HG02981 (cell line): ENCODE results near the gene RUSC1.
A peak's percentile ranks its signal among the peaks of the same experiment; 100 is the strongest.
"Not testable (repeated sequence)": the region's sequence is repeated elsewhere in the genome, so short reads cannot be mapped to it uniquely, and the experiment has no call there.

Source experiments
- ATAC-seq: cut with Tn5 transposase; IDR thresholded peaks from one replicate; pipeline ENCODE4 v1.9.1; 2021; ENCODE audit warnings: mild to moderate bottlenecking, moderate library complexity; ENCODE audit not compliant: unreplicated experiment

RUSC1 gene, protein sequence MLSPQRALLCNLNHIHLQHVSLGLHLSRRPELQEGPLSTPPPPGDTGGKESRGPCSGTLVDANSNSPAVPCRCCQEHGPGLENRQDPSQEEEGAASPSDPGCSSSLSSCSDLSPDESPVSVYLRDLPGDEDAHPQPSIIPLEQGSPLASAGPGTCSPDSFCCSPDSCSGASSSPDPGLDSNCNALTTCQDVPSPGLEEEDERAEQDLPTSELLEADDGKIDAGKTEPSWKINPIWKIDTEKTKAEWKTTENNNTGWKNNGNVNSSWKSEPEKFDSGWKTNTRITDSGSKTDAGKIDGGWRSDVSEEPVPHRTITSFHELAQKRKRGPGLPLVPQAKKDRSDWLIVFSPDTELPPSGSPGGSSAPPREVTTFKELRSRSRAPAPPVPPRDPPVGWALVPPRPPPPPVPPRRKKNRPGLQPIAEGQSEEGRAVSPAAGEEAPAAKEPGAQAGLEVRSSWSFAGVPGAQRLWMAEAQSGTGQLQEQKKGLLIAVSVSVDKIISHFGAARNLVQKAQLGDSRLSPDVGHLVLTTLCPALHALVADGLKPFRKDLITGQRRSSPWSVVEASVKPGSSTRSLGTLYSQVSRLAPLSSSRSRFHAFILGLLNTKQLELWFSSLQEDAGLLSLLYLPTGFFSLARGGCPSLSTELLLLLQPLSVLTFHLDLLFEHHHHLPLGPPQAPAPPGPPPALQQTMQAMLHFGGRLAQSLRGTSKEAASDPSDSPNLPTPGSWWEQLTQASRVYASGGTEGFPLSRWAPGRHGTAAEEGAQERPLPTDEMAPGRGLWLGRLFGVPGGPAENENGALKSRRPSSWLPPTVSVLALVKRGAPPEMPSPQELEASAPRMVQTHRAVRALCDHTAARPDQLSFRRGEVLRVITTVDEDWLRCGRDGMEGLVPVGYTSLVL

DNA sequence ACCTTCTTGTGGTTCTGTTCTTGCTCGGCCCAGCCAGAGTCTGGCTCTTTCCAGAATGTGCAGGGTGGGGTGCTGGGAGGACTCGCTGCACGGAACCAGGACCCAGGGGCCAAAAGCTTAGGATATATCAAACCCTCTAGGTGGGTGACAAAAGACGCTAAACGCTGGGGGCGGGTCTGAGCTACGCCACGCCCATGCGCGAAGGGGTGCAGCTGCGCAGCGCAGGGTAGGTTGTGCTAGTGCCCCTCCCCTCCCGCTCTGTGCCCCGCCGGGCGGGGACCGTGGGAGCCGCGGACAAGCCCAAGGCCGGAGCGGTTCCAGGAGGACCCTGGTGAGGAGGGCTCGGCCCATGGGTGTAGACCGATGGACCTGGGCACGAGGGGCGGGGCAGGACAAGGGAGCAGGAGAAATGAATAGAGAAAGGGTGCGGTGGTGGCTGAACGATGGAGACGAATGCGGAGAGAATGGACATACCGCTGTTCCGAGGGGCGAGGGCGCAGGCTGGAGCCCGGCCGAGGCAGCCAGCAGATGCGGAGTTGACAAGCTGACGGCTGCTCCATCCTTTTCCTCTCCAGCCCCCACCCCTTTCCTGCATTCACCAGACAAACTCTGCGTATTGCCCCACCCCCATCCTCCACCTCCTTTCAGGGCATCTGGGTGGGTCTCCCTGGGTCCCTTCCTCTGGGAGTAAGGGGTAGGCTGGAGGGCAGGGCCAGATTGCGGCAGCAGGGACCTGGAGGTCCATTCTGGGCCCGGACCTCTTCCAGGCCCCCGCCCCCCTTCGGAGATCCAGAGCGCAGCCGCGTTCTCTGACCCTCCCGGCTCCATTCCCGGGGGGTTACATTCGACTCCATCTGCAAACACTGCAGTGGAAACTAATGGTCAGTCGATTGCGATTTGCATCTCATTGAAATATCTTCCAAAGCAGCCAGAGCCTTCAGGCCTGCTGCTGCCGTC is at the start of gene RUSC1:
Gene RUSC1 (plus strand): TSS at position 234 of the 957 bp plus-strand sequence. CDS start 880 bp downstream, outside the sequence.
- ATAC-seq: peak; percentile 22

DNA sequence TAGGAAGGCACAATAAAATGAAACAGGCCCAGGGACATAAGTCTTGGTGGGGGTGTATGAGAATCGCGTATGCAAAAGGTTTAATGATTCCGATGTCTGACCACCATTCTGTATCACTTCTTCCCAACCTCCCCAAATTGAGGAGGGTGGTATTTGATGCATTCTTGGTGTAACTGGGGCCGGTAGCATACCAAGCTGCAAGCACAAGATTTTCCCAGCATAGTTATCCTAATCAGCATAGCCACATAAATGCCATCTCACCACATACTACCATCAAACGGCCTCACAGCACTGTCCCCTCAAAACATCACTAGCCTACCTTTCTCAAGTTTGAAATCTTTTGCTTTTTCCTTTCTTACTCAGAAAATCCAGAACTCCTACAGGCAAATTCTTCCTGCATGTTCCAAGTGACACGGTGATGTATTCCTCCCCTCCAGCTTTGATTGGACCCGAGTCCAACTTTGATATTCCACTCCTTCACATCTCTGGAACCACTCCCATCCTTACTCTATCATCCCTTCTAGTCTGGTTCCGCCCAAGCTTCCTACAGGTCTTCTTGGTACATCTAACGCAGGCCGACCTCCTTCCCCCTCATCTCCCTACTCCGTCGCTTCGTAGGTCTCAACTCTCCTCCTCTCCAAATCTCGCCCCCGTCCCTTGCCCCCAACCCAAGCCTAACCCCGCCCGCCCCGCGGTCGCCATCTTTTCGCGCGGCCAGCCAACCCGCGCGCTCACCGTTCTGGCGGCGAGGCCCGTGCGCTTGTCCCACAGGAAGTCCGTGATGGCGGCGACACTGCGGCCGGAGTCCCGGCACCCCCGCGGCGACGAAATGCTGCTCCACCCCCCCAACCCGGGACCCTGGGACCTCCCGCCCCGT is 48.0 kb upstream of the RUSC1 start:
- peak; percentile 26 for ATAC-seq

DNA sequence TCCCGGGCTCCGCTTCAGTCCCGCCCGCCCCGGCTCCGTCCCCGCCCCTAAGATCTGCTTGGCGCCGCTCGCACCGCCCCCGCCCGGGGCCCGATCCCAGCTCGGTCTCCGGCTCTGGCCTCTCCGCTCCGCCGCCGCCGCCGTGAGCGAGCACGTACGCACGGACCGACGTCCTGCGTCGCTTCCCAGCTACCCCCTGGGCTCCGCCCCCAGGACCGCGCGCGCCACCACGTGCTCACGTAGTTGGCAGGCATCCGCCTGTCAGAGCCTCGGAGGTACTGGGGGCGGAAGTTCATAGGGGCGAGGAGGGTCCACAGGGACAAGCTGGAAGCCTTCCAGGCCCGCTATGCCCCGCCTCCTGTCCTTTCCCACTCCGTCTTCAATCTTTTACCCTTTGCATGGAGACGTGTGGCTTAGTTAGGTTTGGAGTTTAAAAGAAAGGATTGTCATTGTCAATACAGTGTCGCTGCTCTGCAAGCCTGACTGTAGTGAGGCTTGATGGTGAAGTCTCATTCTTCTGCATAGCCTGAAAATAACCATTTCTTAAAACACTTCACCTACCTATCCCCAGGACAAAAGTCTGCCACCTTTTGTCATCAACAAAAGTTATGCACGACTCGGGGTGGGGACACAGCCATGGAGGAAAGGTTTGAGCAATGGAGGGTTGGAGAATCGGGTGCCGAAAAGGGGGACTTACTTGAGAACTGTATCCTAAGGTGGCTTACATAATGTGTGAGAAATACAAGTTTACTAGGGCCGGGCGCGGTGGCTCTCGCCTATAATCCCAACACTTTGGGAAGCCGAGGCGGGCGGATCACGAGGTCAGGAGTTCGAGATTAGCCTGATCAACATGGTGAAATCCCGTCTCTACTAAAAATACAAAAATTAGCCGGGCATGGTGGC is 47.1 kb upstream of the RUSC1 start, which contains the start of gene CLK2:
Gene CLK2 (minus strand): TSS at position 162 of the 903 bp plus-strand sequence. CDS start 2,527 bp downstream, outside the sequence.
- peak; percentile 74 for ATAC-seq

DNA sequence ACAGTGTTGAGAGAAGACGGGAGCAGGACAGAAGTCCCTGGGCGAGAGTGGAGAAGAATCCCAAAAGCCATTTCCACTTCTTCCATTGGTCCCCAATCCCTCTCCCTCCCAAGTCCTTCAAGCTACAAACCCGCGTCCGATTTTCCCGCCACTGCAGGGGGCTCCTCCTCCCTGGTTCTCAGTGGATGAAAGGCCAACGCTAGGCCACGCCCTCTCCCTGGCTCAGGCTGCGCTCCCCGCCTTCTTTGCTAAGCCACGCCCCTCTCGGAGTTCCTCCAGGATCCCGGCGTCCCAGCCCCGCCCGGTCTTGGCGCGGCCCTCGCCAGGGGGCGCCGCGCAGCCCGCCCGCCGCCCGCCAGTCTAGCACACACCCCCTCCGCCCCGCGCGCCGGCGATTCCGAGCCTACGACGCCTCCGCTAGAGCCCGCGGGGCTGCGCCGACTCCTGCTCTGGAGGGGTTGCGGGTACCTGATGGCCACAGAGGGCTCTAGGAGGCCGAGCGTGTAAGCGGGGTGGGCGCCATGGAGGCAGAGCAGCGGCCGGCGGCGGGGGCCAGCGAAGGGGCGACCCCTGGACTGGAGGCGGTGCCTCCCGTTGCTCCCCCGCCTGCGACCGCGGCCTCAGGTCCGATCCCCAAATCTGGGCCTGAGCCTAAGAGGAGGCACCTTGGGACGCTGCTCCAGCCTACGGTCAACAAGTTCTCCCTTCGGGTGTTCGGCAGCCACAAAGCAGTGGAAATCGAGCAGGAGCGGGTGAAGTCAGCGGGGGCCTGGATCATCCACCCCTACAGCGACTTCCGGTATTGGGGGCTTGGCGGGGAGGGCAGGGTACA is 43.4 kb upstream of the RUSC1 start, which contains the start of gene HCN3:
Gene HCN3 (plus strand): TSS at position 394 of the 832 bp plus-strand sequence. CDS start 128 bp downstream, at position 522.
- peak; percentile 58 for ATAC-seq

DNA sequence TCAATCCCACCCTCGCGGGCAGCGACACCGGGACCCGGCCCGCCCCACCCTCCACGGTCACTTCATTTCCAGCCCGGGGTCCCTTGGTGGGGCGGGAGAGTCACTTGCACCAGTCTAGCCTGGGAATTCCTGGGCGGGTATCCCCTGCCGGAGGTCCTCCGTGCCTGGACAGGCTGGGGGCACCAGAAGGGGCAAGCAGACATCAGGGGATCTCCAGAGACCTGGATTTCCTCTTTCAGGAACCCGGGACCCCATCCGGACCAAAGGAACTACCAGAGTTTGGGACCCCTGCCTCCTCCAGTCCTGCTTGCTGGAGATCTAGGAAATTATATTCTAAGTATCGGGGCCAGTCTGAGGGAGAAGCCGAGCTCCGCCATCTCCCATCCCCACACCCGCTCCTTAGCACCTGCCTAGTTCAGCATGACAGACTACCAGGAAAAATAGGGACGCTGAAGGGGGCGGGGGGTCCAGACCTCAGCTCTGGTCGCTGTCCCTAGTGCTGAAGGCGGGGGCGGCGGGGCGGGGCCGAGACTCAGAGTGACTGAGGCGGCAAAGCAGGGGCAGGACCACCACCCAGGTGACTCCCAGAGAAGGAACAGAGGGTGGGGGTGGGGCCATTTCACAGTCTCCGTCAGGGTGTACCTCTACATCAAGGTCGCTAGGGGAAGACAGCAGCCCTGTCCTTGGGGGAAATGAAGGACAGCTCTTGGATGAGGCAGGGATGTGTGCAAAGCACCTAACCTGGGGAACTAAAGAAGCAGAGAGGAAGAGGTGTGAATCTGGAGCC is 42.6 kb upstream of the RUSC1 start:
- no peak for ATAC-seq

DNA sequence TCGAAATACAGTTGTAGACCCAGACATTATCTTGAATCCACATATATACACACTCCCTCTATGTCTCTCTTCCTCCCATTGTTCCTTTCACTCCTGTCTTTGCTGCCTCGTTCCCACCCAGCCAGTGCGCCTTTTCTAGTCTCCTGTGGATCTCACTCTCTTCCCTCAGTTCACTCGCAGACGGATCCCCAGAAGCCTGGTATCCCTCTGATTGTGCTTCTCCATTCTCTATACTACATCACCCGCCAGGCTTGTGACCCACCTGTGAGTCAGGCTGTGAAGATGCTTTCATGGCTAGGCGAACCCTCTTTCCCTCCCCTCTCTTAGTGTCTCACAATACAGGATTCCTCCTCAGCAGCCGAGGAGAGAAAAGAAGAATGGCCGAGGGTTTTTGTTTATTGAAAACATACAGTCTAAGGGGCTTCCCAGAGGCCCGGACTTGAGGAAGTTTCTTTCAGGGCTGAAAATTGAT is 42.0 kb upstream of the RUSC1 start:
- ATAC-seq: no peak

DNA sequence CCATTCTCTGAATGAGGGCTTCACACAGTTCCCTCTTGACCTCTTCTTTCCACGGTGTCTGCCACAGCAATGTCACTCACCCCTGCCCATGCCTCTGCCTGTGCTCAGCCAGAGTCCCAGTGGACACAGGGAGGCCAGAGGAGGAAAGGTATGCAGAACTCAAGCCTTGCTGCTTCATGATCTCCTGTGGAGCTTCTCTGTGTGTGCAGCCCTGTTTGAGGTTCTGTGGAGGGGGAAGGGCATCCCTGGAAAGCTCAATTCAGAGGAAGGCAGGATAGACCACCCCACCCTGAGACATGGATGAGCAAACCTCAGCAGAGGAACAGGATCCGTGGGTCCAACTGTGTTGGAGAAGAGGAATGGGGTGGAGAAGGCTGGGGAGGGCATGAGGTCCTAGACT is 41.4 kb upstream of the RUSC1 start:
- no peak for ATAC-seq

DNA sequence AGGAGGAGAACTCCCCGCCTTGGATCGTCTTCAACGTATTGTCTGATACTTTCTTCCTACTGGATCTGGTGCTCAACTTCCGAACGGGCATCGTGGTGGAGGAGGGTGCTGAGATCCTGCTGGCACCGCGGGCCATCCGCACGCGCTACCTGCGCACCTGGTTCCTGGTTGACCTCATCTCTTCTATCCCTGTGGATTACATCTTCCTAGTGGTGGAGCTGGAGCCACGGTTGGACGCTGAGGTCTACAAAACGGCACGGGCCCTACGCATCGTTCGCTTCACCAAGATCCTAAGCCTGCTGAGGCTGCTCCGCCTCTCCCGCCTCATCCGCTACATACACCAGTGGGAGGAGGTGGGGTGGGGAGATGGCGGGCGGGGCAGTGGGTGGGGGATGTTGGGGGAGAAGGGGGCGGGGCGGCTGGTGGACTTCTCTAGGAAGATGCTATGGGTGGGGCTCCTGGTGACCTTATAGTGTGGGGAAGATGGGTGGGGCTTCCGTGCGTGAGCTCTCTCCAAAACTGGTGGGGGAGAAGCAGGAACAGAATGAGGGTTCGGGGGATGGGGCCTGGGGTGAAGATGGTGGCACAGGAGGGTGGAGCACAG is 38.1 kb upstream of the RUSC1 start:
- no peak for ATAC-seq

DNA sequence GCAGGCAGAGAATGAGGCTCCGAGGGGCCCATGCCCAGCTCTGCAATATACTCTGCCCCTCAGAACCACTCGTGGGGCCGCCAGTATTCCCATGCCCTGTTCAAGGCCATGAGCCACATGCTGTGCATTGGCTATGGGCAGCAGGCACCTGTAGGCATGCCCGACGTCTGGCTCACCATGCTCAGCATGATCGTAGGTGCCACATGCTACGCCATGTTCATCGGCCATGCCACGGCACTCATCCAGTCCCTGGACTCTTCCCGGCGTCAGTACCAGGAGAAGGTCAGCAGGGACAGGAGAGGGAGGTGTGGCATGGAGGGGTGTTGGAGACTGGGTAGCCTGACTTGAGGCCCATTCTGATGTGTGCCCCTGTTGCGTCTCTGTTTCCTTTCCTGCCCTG is 36.2 kb upstream of the RUSC1 start:
- ATAC-seq: no peak

DNA sequence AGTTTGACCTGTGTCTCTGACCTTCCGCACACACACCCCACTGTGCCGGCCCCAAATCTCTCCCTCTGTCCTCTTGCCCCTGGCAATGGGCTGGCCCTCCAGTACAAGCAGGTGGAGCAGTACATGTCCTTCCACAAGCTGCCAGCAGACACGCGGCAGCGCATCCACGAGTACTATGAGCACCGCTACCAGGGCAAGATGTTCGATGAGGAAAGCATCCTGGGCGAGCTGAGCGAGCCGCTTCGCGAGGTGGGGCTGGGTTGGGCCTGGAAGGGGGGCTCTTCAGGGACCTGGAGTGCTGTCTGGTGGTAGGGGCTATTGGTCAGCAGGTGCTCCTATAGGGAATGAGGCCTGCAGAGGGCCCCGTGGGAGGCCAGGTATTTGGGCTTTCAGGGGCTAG is 35.6 kb upstream of the RUSC1 start:
- ATAC-seq: no peak

DNA sequence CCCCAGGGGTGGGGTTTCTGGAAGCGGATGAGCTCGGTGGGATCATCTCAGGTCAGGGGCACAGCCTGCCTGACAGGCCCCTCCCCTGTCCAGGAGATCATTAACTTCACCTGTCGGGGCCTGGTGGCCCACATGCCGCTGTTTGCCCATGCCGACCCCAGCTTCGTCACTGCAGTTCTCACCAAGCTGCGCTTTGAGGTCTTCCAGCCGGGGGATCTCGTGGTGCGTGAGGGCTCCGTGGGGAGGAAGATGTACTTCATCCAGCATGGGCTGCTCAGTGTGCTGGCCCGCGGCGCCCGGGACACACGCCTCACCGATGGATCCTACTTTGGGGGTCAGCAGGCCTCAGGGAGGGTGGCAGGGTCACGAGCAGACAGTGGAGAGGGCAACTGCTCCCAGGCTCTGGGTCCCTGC is 35.1 kb upstream of the RUSC1 start:
- no peak for ATAC-seq

DNA sequence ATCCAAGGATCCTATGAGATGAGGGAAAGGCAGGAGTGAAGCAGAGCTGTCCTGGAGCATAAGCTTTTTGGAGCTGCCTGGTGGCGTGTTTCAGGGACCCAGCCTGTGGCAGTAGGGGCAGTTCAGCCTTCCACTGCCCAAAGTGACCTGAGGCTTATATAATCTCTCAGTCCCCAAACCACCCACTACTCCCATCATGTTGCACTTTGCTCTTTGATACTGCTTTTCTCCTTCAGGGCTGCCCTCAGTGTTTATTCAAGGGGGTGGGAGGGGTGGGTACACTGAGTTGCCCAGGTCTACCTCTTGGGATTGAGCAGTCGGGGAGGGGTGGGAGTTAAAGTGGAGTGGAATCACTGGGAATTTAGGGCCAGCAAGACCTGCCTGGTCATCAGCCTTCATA is 34.1 kb upstream of the RUSC1 start:
- no peak for ATAC-seq

DNA sequence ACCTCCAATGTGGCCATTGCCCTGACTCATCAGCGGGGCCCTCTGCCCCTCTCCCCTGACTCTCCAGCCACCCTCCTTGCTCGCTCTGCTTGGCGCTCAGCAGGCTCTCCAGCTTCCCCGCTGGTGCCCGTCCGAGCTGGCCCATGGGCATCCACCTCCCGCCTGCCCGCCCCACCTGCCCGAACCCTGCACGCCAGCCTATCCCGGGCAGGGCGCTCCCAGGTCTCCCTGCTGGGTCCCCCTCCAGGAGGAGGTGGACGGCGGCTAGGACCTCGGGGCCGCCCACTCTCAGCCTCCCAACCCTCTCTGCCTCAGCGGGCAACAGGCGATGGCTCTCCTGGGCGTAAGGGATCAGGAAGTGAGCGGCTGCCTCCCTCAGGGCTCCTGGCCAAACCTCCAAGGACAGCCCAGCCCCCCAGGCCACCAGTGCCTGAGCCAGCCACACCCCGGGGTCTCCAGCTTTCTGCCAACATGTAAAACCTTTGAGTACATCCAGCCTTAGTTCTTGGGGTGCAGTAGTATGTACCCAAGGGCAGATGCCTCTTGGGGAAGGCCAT is 32.6 kb upstream of the RUSC1 start:
- ATAC-seq: no peak

DNA sequence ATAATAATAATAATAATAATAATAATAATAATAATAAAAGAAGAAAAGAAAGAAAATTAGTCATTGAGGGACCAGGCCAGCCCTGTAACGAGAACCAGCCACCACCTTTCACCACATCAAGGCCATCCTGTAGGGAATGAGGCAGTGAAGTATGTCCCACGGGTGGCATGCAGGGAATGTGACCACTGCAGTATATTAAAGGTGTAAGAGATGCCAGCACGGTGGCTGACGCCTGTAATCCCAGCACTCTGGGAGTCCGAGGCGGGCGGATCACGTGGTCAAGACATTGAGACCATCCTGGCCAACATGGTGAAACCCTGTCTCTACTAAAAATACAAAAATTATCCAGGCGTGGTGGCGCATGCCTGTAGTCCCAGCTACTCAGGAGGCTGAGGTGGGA is 29.7 kb upstream of the RUSC1 start:
- ATAC-seq: not testable (repeated sequence)

DNA sequence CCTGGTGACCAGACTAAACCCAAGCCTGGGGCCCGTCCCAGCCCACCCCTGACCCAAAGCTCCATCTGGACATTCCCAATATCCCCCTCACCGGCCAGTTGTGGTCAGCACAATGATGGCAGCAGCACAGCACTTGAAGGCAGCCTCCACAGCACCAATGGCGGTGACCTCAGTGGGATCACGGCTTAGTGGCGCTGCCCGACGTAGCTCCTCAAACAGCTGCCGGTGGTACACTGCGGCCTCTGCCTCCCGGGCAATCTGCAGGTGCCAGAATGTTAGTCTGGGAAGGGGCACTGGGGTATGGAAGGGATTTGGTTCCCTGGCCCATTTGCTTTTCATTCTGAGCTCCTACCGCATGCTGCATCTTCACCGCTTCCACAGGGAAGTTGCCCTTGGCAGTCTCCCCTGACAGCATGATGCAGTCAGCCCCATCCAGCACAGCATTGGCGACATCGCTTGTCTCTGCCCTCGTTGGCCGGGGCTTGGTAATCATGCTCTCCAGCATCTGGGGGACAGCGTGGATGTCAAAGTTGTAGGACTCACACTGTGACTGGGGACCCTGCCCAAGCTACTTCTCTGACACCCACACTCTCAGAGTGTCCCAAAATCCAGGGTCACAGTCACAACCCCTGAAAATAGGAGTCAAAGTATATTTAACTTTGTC is 27.5 kb upstream of the RUSC1 start:
- ATAC-seq: no peak
